GM12801 (cell line): ENCODE results near the gene NFATC3.

Experiments
- TF ChIP-seq, protein P1 (sequence below): IDR thresholded peaks from one replicate; pipeline ENCODE4 v1.5.1; 2011; ENCODE audit warnings: control low read depth; ENCODE audit not compliant: insufficient read length; ENCODE audit errors: extremely low read depth

The NFATC3 gene

DNA sequence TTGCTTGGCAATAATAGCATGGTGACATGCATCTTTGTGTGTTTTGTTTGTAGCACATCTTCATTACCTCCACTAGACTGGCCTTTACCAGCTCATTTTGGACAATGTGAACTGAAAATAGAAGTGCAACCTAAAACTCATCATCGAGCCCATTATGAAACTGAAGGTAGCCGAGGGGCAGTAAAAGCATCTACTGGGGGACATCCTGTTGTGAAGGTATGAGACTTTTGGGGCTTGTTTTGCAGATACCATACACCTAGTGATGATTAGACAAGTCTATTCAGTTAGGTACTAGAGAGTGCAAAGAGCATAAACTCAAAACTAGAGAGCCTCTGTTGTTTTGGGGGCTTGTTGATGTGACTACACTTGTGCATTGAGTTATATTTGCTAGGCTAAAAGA, 41.2 kb downstream of the NFATC3 start:
- TF ChIP-seq, protein P1, sequence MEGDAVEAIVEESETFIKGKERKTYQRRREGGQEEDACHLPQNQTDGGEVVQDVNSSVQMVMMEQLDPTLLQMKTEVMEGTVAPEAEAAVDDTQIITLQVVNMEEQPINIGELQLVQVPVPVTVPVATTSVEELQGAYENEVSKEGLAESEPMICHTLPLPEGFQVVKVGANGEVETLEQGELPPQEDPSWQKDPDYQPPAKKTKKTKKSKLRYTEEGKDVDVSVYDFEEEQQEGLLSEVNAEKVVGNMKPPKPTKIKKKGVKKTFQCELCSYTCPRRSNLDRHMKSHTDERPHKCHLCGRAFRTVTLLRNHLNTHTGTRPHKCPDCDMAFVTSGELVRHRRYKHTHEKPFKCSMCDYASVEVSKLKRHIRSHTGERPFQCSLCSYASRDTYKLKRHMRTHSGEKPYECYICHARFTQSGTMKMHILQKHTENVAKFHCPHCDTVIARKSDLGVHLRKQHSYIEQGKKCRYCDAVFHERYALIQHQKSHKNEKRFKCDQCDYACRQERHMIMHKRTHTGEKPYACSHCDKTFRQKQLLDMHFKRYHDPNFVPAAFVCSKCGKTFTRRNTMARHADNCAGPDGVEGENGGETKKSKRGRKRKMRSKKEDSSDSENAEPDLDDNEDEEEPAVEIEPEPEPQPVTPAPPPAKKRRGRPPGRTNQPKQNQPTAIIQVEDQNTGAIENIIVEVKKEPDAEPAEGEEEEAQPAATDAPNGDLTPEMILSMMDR: no peak

DNA sequence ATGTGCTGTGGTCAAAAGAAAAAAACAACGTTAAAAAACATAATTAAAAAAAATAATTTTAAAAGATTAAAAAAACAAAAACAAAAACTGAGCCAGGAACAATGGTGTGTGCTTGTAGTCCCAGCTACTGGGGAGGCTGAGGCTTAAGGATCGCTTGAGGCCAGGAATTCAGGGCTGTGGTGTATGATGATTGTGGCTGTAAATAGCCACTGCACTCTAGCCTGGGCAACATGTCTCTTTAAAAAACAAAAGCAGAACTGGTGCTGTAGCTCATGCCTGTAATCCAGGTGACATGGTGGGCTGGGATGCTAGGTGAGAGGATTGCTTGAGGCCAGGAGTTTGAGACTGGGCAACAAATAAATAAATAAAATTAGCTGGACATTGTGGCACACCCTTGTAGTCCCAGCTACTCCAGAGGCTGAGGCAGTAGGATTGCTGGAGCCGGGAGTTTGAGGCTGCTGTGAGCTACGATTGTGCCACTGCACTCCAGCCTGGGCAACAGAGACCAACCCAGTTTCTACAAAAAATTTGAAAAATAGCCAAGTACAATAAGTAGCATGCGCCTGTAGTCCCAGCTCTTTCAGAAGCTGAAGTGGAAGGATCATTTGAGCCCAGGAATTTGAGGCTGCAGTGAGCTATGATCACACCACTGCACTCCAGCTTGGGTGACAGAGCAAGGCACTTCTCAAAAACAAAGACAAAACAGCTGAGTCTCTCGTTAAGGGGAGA, 43.6 kb downstream of the NFATC3 start:
- TF ChIP-seq, protein P1: no peak

DNA sequence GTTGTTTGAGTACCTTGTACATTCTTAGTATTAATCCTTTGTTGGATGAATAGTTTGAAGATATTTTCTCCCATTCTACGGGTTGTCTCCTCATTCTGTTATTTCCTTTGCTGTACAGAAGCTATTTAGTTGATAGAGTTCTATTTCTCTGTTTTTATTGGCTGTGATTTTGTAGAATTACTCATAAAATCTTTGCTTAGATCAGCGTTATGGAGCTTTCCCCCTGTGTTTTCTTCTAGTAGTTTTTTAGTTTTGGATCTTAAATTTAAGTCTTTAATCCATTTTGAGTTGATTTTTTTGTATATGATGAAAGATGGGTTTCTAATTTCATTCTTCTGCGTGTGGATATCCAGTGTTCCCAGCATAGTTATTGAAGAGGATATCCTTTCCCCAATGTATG, 45.4 kb downstream of the NFATC3 start:
- TF ChIP-seq, protein P1: no peak

DNA sequence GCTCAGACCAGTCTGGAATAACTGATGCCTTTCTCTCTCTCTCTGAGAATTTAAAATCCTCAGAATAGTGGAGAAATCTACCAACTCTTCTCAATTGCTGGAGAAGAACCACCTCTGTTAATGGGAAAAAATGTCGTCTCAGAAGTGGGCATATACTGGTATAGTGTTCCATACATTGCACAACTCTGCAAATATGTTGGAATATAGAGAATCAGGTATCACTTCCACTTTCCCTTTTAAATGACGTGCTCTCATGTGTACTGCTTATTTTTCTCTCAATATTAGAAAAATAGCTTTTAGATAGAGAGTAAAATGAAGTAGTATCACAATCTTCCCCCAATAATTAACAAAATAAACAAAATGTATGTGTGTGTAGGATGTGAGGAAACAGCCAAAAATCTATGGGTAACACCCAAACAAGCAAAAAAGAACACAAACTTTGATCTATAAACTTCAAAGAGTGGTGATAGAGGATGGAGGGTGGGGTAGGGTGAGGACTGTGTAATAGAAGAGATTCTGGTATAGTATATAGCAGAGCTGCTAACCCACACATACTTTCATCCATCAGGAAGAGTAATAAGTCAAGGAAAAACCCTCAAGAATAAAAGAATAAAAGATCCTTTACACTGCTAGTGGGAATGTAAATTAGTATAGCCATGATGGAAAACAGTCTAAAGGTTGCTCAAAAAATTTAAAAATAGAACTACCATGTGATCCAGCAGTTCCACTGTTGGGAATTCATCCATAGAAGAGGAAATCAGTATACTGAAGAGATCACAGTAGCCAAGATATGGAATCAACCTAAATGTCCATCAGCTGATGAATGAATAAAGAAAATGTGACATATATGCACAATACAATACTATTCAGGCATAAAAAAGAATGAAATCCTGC, 46.9 kb downstream of the NFATC3 start:
- TF ChIP-seq, protein P1: no peak

DNA sequence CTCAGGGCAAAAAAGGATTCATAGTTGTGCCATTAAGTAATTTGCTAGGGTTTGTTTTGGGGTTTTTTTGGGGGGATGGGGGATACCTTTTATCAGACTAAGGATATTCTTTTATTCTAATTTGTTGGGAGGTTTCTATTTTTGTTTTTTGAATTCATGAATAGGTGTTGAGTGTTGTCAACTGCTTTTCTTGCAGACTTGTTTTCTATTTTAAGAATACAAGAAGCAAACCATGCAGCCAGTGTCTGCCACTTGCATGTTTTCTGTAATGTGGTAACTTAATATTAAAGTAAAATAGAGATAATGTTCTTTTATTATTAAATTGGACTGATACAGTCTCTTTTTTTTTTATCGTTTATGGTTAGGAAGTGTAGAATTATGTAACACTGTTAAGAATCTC, 49.5 kb downstream of the NFATC3 start:
- TF ChIP-seq, protein P1: no peak

DNA sequence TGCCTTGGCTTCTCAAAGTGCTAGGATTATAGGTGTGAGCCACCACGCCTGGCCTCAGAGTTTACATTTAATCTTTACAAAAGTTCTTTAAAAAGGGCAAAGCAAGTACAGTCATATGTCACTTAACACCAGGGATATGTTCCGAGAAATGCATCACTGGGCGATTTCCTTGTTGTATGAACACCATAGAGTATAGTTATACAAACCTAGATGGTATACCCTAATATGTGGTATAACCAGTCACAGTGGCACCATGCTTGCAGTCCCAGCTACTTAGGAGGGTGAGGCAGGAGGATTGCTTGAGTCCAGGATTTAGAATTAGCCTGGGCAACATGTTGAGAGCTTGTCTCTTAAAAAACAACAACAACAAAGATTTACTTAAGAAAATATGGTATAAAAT, 51.3 kb downstream of the NFATC3 start:
- TF ChIP-seq, protein P1: no peak

DNA sequence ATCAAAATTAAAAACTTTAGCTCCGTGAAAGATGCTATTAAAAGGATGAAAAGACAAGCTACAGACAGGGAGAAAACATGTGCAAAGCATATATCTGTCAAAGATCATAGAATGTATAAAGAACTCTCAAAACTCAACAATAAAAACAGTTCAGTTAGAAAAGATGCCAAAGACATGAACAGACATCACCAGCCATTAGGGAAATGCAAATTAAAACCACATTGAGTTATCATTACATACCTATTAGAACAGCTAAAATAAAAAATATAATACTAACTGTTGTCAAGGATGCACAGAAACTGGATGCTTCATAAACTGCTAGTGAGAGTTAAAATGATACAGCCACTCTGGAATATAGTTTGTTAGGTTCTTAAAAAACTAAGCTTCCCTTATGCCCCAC, 58.8 kb downstream of the NFATC3 start:
- TF ChIP-seq, protein P1: no peak
